OCI-LY7 (cell line): ENCODE results near the gene DPYSL4. TPM values are rescaled to one million over a fixed set of nuclear protein-coding genes. Genes with fewer than 3 reads are reported as not detected.

Experiments used
- BruUV-seq: library from RNA; stranded (reverse); fragments of 400-500 nt; replicated peaks from 2 replicates; lab custom pipeline; 2021; lab: Mats Ljungman, UMichigan
- CTCF ChIA-PET: fragments of 300-600 bp; sonication (Branson Sonifier 250); formaldehyde crosslinking; loops from one replicate; lab custom pipeline; 2022; ENCODE audit warnings: antibody characterized with exemption; ENCODE audit not compliant: unreplicated experiment; lab: Charles Lee
- POLR2A ChIA-PET: fragments of 300-600 bp; sonication (Branson Sonifier 250); formaldehyde crosslinking; loops from one replicate; lab custom pipeline; 2022; ENCODE audit warnings: antibody characterized with exemption; lab: Charles Lee
- DNase-seq: peaks from one replicate; pipeline ENCODE4 v3.0.0-alpha.2; 2015; ENCODE audit warnings: low spot score
- H2AFZ ChIP-seq: fragments of 200-600 bp; sonication (generic), shearing (Covaris generic); 2 replicates; pipeline ENCODE4 v1.6.1; 2014; ENCODE audit warnings: mild to moderate bottlenecking, antibody characterized with exemption, low read length, moderate library complexity
- H3K27ac ChIP-seq: fragments of 200-600 bp; sonication (generic); 2 replicates; pipeline ENCODE4 v1.5.1; 2014; ENCODE audit warnings: mixed run types, low read depth, mild to moderate bottlenecking, moderate library complexity, low read length, inconsistent platforms; ENCODE audit not compliant: poor library complexity, severe bottlenecking
- H3K36me3 ChIP-seq: fragments of 200-600 bp; sonication (generic); 2 replicates; pipeline ENCODE4 v1.6.1; 2014; ENCODE audit warnings: mild to moderate bottlenecking, antibody characterized with exemption, low read length, moderate library complexity, mixed read lengths; ENCODE audit not compliant: insufficient read depth
- H3K4me1 ChIP-seq: fragments of 200-600 bp; sonication (generic); 2 replicates; pipeline ENCODE4 v1.5.1; 2014; ENCODE audit warnings: mild to moderate bottlenecking, low read length; ENCODE audit not compliant: insufficient read depth, poor library complexity, severe bottlenecking
- H3K4me2 ChIP-seq: fragments of 200-600 bp; sonication (generic); 2 replicates; pipeline ENCODE4 v1.6.1; 2014; ENCODE audit warnings: mild to moderate bottlenecking, low read length
- H3K4me3 ChIP-seq: fragments of 200-600 bp; sonication (generic); 2 replicates; pipeline ENCODE4 v1.5.1; 2014; ENCODE audit warnings: mild to moderate bottlenecking, low read depth, low read length; ENCODE audit not compliant: poor library complexity, severe bottlenecking
- H3K79me2 ChIP-seq: fragments of 200-600 bp; sonication (generic); 2 replicates; pipeline ENCODE4 v1.6.1; 2016; ENCODE audit warnings: low read depth, mild to moderate bottlenecking, low read length, moderate library complexity, mixed read lengths; ENCODE audit not compliant: insufficient read depth
- H3K9me2 ChIP-seq: fragments of 200-600 bp; sonication (generic); 2 replicates; pipeline ENCODE4 v1.6.1; 2016; ENCODE audit warnings: mild to moderate bottlenecking, low read length, mixed read lengths; ENCODE audit not compliant: insufficient read depth
- H3K9me3 ChIP-seq: fragments of 200-600 bp; sonication (generic); 2 replicates; pipeline ENCODE4 v1.6.1; 2014; ENCODE audit warnings: mild to moderate bottlenecking, mixed run types, low read length, mixed read lengths
- H4K20me1 ChIP-seq: fragments of 200-600 bp; sonication (generic); 2 replicates; pipeline ENCODE4 v1.6.1; 2014; ENCODE audit warnings: mild to moderate bottlenecking, antibody characterized with exemption, low read length, moderate library complexity, mixed read lengths; ENCODE audit not compliant: insufficient read depth
- EZH2phosphoT487 ChIP-seq: fragments of 200-600 bp; sonication (generic); IDR thresholded peaks from 2 replicates; pipeline ENCODE4 v1.6.1; 2018; ENCODE audit warnings: low read depth, borderline replicate concordance, mild to moderate bottlenecking, mixed run types, antibody characterized with exemption, low read length, moderate library complexity, mixed read lengths
- intact Hi-C: fragments of 100-400 bp; cut with micrococcal nuclease; formaldehyde crosslinking; loops from one replicate; pipeline ENCODE4 v1.10.0; 2022; ENCODE audit not compliant: unreplicated experiment
- total RNA-seq, 2 experiments: library from RNA; depleted of rRNA in 1 of 2; stranded (reverse); fragments of >200 nt in 1 of 2; shearing (Covaris generic) in 1 of 2; gene quantifications; 2 replicates each; pipeline ENCODE4 v1.2.3, GENCODE V29; 2014 to 2022
- TF ChIP-seq, protein P1 (sequence below): fragments of 200-600 bp; sonication (generic); conservative IDR thresholded peaks from 2 replicates; pipeline ENCODE4 v1.5.1; 2014; ENCODE audit warnings: mild to moderate bottlenecking, antibody characterized with exemption, low read length, moderate library complexity, mixed read lengths

DPYSL4 gene
- total RNA-seq, 2 experiments from 2014 or later = not detected

GRCh38 chr10:132152896-132153580, 33.7 kb upstream of the DPYSL4 start:
- Histone ChIP-seq H3K4me2 (no peak overlapping the region), H3K27ac (no peak overlapping the region), H3K9me2 (no peaks in the 10 kb centered on the region), H4K20me1 (no peaks in the 10 kb centered on the region), H3K4me1 (peaks cover 1% of the 10 kb centered on the region), H3K79me2 (no peaks in the 10 kb centered on the region), H3K9me3 (no peaks in the 10 kb centered on the region), H3K4me3 (no peak overlapping the region), H2AFZ (no peak overlapping the region), H3K36me3 (no peaks in the 10 kb centered on the region)
- no TSS peak for BruUV-seq
- ChIA-PET POLR2A (interaction anchor here (0.6 to 1.3 kb wide), 3 partner anchors 92 to 534 kb away, joined by 3 to 5 read pairs (median 3); no protein-coding TSS in a partner anchor), CTCF (no interaction called here)
- no peak for DNase-seq
- no peak for TF ChIP-seq EZH2phosphoT487
- TF ChIP-seq, protein P1, sequence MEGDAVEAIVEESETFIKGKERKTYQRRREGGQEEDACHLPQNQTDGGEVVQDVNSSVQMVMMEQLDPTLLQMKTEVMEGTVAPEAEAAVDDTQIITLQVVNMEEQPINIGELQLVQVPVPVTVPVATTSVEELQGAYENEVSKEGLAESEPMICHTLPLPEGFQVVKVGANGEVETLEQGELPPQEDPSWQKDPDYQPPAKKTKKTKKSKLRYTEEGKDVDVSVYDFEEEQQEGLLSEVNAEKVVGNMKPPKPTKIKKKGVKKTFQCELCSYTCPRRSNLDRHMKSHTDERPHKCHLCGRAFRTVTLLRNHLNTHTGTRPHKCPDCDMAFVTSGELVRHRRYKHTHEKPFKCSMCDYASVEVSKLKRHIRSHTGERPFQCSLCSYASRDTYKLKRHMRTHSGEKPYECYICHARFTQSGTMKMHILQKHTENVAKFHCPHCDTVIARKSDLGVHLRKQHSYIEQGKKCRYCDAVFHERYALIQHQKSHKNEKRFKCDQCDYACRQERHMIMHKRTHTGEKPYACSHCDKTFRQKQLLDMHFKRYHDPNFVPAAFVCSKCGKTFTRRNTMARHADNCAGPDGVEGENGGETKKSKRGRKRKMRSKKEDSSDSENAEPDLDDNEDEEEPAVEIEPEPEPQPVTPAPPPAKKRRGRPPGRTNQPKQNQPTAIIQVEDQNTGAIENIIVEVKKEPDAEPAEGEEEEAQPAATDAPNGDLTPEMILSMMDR = no peak
- intact Hi-C loops = loop anchor here (10.0 kb wide), 1 partner anchor 248 kb away; the partner anchor contains the start of gene PPP2R2D

GRCh38 chr10:132153616-132154217, 33.0 kb upstream of the DPYSL4 start:
- no peak for TF ChIP-seq EZH2phosphoT487
- TF ChIP-seq, protein P1 = no peak
- no TSS peak for BruUV-seq

More at GRCh38 chr10:132153616-132154217, 33.0 kb upstream of the DPYSL4 start:
- Histone ChIP-seq H3K4me1 (peaks cover 5% of the 10 kb centered on the region), H3K4me3 (no peak overlapping the region), H2AFZ (no peak overlapping the region), H4K20me1 (no peaks in the 10 kb centered on the region), H3K4me2 (no peak overlapping the region), H3K36me3 (no peaks in the 10 kb centered on the region), H3K9me3 (no peaks in the 10 kb centered on the region), H3K9me2 (no peaks in the 10 kb centered on the region), H3K79me2 (no peaks in the 10 kb centered on the region), H3K27ac (no peak overlapping the region)
- DNase-seq = no peak
- ChIA-PET CTCF (no interaction called here), POLR2A (interaction anchor here (0.6 to 1.3 kb wide), 2 partner anchors 92 to 140 kb away, joined by 3 to 5 read pairs; no protein-coding TSS in a partner anchor)
- intact Hi-C loops = loop anchor here (10.0 kb wide), 1 partner anchor 249 kb away; the partner anchor contains the start of gene PPP2R2D
